ENCODE measurements around the gene C2orf80.

GRCh38 chr2:208150956-208151355 lies 38.9 kb downstream of the C2orf80 start:
- TF ChIP-seq, protein P1, sequence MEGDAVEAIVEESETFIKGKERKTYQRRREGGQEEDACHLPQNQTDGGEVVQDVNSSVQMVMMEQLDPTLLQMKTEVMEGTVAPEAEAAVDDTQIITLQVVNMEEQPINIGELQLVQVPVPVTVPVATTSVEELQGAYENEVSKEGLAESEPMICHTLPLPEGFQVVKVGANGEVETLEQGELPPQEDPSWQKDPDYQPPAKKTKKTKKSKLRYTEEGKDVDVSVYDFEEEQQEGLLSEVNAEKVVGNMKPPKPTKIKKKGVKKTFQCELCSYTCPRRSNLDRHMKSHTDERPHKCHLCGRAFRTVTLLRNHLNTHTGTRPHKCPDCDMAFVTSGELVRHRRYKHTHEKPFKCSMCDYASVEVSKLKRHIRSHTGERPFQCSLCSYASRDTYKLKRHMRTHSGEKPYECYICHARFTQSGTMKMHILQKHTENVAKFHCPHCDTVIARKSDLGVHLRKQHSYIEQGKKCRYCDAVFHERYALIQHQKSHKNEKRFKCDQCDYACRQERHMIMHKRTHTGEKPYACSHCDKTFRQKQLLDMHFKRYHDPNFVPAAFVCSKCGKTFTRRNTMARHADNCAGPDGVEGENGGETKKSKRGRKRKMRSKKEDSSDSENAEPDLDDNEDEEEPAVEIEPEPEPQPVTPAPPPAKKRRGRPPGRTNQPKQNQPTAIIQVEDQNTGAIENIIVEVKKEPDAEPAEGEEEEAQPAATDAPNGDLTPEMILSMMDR (conservative IDR thresholded peaks at IDR 0.05 in 1 of 2, IDR thresholded peaks at IDR 0.05 in 1 of 2; ENCODE audit: extremely low read depth in 1 of 2, insufficient read depth in 1 of 2, low read depth in 1 of 2, low read length in 2 of 2): no peak
- no peak for TF ChIP-seq EZH2 (IDR thresholded peaks at IDR 0.05; ENCODE audit: borderline replicate concordance, low read length)

All from mammary epithelial cell (primary cell).